GM10266 (cell line): ENCODE results near the gene PRTN3.

Experiments
- DNase-seq: peaks from one replicate; pipeline ENCODE4 v3.0.0; 2012; ENCODE audit errors: extremely low spot score
- CTCF ChIP-seq: IDR thresholded peaks from 2 replicates; pipeline ENCODE4 v1.5.1; 2012; ENCODE audit warnings: mild to moderate bottlenecking, low read depth; ENCODE audit not compliant: control insufficient read depth, insufficient read depth; ENCODE audit errors: missing control alignments

Gene PRTN3

GRCh38 chr19:801030-801860, 39.6 kb upstream of the PRTN3 start:
- no peak for DNase-seq
- no peak for TF ChIP-seq CTCF

- peak; percentile 22 for DNase-seq
- no peak for TF ChIP-seq CTCF
Measured at GRCh38 chr19:801861-802497, 38.8 kb upstream of the PRTN3 start.

- TF ChIP-seq CTCF: no peak
- DNase-seq: peak; percentile 25
Measured at GRCh38 chr19:802498-803098, 38.2 kb upstream of the PRTN3 start.

- DNase-seq: no peak
- TF ChIP-seq CTCF: no peak
Measured at GRCh38 chr19:803099-803561, 37.7 kb upstream of the PRTN3 start.

GRCh38 chr19:803686-804418, 36.9 kb upstream of the PRTN3 start:
- no peak for TF ChIP-seq CTCF
- DNase-seq: peak; percentile 50

- no peak for TF ChIP-seq CTCF
- peak; percentile 33 for DNase-seq
Measured at GRCh38 chr19:804419-805165, 36.2 kb upstream of the PRTN3 start.
